H1 (cell line): ENCODE results near the gene OTUD6A. TPM values are rescaled to one million over a fixed set of nuclear protein-coding genes. Genes with fewer than 3 reads are reported as not detected.

ENCODE experiments used
- RAD21 ChIP-seq, 2 experiments: IDR thresholded peaks in 1 of 2; conservative IDR thresholded peaks in 1 of 2; 2 replicates each; pipeline ENCODE4 v1.6.1; 2011; ENCODE audit warnings: low read depth in 2 of 2, low read length in 2 of 2, improper control_type of control experiment in 1 of 2, inconsistent platforms in 1 of 2, mild to moderate bottlenecking in 1 of 2, moderate library complexity in 1 of 2
- SIRT6 ChIP-seq: IDR thresholded peaks from one replicate; pipeline ENCODE4 v1.7.1; 2012; ENCODE audit warnings: low read length, inconsistent platforms
- polyA plus RNA-seq, 7 experiments: library from polyadenylated mRNA; depleted of rRNA in 3 of 7; stranded (reverse) in 5 of 7; unstranded in 2 of 7; fragments of >200 nt in 5 of 7; fragments of 200-250 nt in 2 of 7; gene quantifications; 1 replicate in 5 of 7; 2 replicates in 1 of 7; 4 replicates in 1 of 7; pipeline versions ENCODE4 v1.2.1 to v1.2.3, GENCODE V29; 2011 to 2013; ENCODE audit warnings: missing spikeins in 2 of 7, mixed read lengths in 2 of 7
- total RNA-seq: library from RNA; stranded (reverse); fragmentation: NEBNext Ultra II Directional; extraction: Animal tissue kit (Norgen Biotek cat#: 25700); gene quantifications from 2 replicates; pipeline ENCODE4 v1.2.1, GENCODE V29; 2021

OTUD6A gene
- total and polyA plus RNA-seq, 2 of the 8 experiments (the other 6 are each of a cell fraction or from before 2014, with no cell fraction given), result 0.09 to 0.17 TPM

DNA sequence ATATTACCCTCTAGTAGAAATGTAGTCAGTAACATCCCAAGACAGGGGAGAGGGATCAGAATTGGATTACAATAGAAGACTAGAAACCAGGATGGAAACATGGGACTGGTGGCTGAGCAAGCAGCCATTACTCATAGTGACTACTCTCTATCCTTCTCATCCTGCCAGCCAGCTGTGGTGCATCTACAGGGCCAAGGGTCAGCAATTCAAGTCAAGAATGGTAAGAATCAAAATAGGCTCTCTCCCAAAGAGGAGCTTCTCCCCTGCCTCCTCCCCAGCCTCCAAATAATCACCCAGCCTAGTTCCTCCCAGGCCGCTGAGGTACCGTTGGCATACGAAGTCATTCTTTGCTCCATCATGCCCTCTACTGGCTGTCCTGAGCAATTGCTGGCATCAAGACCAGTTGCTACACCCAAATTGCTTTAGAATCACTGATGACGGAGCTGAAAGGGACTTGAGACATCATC, 31.9 kb upstream of the OTUD6A start (continued):
- TF ChIP-seq RAD21 (IDR thresholded peaks at IDR 0.05 in 1 of 2, conservative IDR thresholded peaks at IDR 0.05 in 1 of 2; ENCODE audit: low read depth in 2 of 2, low read length in 2 of 2), result peak; percentile 79 to 85
- no peak for TF ChIP-seq SIRT6
